Endothelial cell of umbilical vein (primary cell): ENCODE measurements around the gene NLRP6. TPM values are rescaled to one million over a fixed set of nuclear protein-coding genes. Genes with fewer than 3 reads are reported as not detected.

Experiments
- BruUV-seq: library from RNA; stranded (reverse); fragments of 400-500 nt; replicated peaks from 2 replicates; lab custom pipeline; 2021; lab: Mats Ljungman, UMichigan
- CTCF ChIA-PET: fragments of 300-600, 350-600 bp; sonication (Branson Sonifier 250); formaldehyde crosslinking; loops from one replicate; lab custom pipeline; 2021; ENCODE audit warnings: antibody characterized with exemption, inconsistent platforms; lab: Charles Lee
- POLR2A ChIA-PET: fragments of 300-600, 350-600 bp; sonication (Branson Sonifier 250); formaldehyde crosslinking; loops from one replicate; lab custom pipeline; 2021; ENCODE audit warnings: antibody characterized with exemption, inconsistent platforms; lab: Charles Lee
- DNase-seq: peaks from one replicate; pipeline ENCODE4 v3.0.0-alpha.2; 2011; ENCODE audit warnings: low read depth, low spot score
- FAIRE-seq: peaks from 2 replicates; lab custom pipeline; 2011; peaks lifted over from hg19 to GRCh38; lab: Jason Lieb, UNC
- H2AFZ ChIP-seq: 2 replicates; pipeline ENCODE4 v1.6.0; 2012; ENCODE audit warnings: low read depth, low read length, control low read depth, inconsistent platforms
- H3K27ac ChIP-seq: 2 replicates; pipeline ENCODE4 v1.5.1; 2011; ENCODE audit warnings: low read depth, mild to moderate bottlenecking, control low read depth, low read length, moderate library complexity; ENCODE audit not compliant: insufficient read depth
- H3K27me3 ChIP-seq, 2 experiments: 2 replicates each; pipeline versions ENCODE4 v1.6.0 to v1.6.1; 2011; ENCODE audit warnings: low read length in 2 of 2, mixed read lengths in 1 of 2; ENCODE audit not compliant: control insufficient read depth in 2 of 2, insufficient read depth in 2 of 2
- H3K36me3 ChIP-seq, 2 experiments: 2 replicates in 1 of 2; 3 replicates in 1 of 2; pipeline ENCODE4 v1.5.1; 2011; ENCODE audit warnings: low read length in 2 of 2, mild to moderate bottlenecking in 1 of 2, moderate library complexity in 1 of 2; ENCODE audit not compliant: control insufficient read depth in 2 of 2, insufficient read depth in 2 of 2; ENCODE audit errors: extremely low read depth in 1 of 2
- H3K4me1 ChIP-seq: 3 replicates; pipeline ENCODE4 v1.5.1; 2011; ENCODE audit warnings: mild to moderate bottlenecking, low read length; ENCODE audit not compliant: control insufficient read depth, insufficient read depth; ENCODE audit errors: extremely low read depth
- H3K4me2 ChIP-seq: 2 replicates; pipeline ENCODE4 v1.6.1; 2011; ENCODE audit warnings: low read length, control low read depth, mixed read lengths; ENCODE audit not compliant: insufficient read depth
- H3K4me3 ChIP-seq, 3 experiments: fragments of 200-600 bp in 1 of 3; sonication (generic), shearing (Covaris generic) in 1 of 3; replicated peaks in 1 of 3; 2 replicates each; pipeline ENCODE4 v1.5.1; 2011 to 2016; ENCODE audit warnings: control low read depth in 3 of 3, low read length in 3 of 3, mild to moderate bottlenecking in 2 of 3, inconsistent platforms in 1 of 3, low read depth in 1 of 3, moderate library complexity in 1 of 3; ENCODE audit not compliant: insufficient read depth in 1 of 3
- H3K79me2 ChIP-seq: 2 replicates; pipeline ENCODE4 v1.6.0; 2012; ENCODE audit warnings: low read length, inconsistent platforms; ENCODE audit not compliant: control insufficient read depth, insufficient read depth
- H3K9ac ChIP-seq: replicated peaks from 2 replicates; pipeline ENCODE3; 2011; ENCODE audit warnings: low read length, control low read depth; ENCODE audit not compliant: insufficient read depth; ENCODE audit errors: extremely low read depth
- H3K9me1 ChIP-seq: replicated peaks from 3 replicates; pipeline ENCODE4 v1.6.0; 2011; ENCODE audit warnings: mild to moderate bottlenecking, low read length; ENCODE audit not compliant: control insufficient read depth, insufficient read depth; ENCODE audit errors: extremely low read depth
- H3K9me3 ChIP-seq: replicated peaks from 2 replicates; pipeline ENCODE4 v1.5.1; 2012; ENCODE audit warnings: low read length, inconsistent platforms; ENCODE audit not compliant: control insufficient read depth, insufficient read depth
- H4K20me1 ChIP-seq: replicated peaks from 2 replicates; pipeline ENCODE3; 2011; ENCODE audit warnings: mild to moderate bottlenecking, low read length; ENCODE audit not compliant: control insufficient read depth, insufficient read depth; ENCODE audit errors: extremely low read depth
- CTCF ChIP-seq, 2 donors: IDR thresholded peaks; 1 replicate in 1 of 2; 2 replicates in 1 of 2; pipeline ENCODE4 v1.5.1; 2011; ENCODE audit warnings: low read length in 2 of 2, mild to moderate bottlenecking in 2 of 2, moderate library complexity in 2 of 2, control low read depth in 1 of 2, inconsistent platforms in 1 of 2, low read depth in 1 of 2; ENCODE audit not compliant: insufficient read depth in 1 of 2; ENCODE audit errors: extremely low read depth in 1 of 2
- EZH2 ChIP-seq: IDR thresholded peaks from 2 replicates; pipeline ENCODE4 v1.6.1; 2012; ENCODE audit warnings: borderline replicate concordance, low read depth, mild to moderate bottlenecking, moderate library complexity, low read length, inconsistent platforms; ENCODE audit not compliant: severe bottlenecking
- FOS ChIP-seq: IDR thresholded peaks from 2 replicates; pipeline ENCODE4 v1.6.1; 2011; ENCODE audit warnings: mild to moderate bottlenecking, low read length, moderate library complexity, borderline replicate concordance; ENCODE audit not compliant: insufficient read depth
- GATA2 ChIP-seq: IDR thresholded peaks from 2 replicates; pipeline ENCODE4 v1.7.0; 2011; ENCODE audit warnings: low read depth, mild to moderate bottlenecking, moderate library complexity, mixed read lengths, low read length; ENCODE audit not compliant: insufficient read length, insufficient read depth
- JUN ChIP-seq: IDR thresholded peaks from 2 replicates; pipeline ENCODE4 v1.6.1; 2011; ENCODE audit warnings: borderline replicate concordance, low read depth; ENCODE audit not compliant: insufficient read length, insufficient read depth
- MAX ChIP-seq: IDR thresholded peaks from 2 replicates; pipeline ENCODE4 v1.6.1; 2011; ENCODE audit not compliant: insufficient read depth, insufficient read length
- MYC ChIP-seq: IDR thresholded peaks from one replicate; pipeline ENCODE4 v1.6.1; 2011; ENCODE audit warnings: mild to moderate bottlenecking, low read depth, low read length
- POLR2A ChIP-seq: IDR thresholded peaks from 2 replicates; pipeline ENCODE4 v1.6.1; 2012; ENCODE audit warnings: low read depth, mild to moderate bottlenecking, control low read depth, low read length
- POLR2AphosphoS5 ChIP-seq: IDR thresholded peaks from 2 replicates; pipeline ENCODE4 v1.6.1; 2012; ENCODE audit warnings: low read depth, mild to moderate bottlenecking, control low read depth, low read length, moderate library complexity; ENCODE audit not compliant: insufficient read depth
- dilution Hi-C: fragments of 300-500 bp; cut with MboI; formaldehyde crosslinking; loops from one replicate; pipeline ENCODE4 v1.15.0; 2019; ENCODE audit warnings: low sequenced_read_pairs; ENCODE audit not compliant: extremely low pct_ligation_motif_present
- intact Hi-C: fragments of 100-400 bp; cut with micrococcal nuclease; formaldehyde crosslinking; loops from one replicate; pipeline ENCODE4 v1.10.0; 2022
- polyA plus RNA-seq, 4 experiments: library from polyadenylated mRNA; depleted of rRNA in 3 of 4; stranded (reverse) in 3 of 4; unstranded in 1 of 4; fragments of >200 nt; gene quantifications; 2 replicates each; pipeline versions ENCODE4 v1.2.1 to v1.2.3, GENCODE V29; 2011 to 2012; ENCODE audit warnings: missing spikeins in 1 of 4
- total RNA-seq: library from RNA; stranded (reverse); gene quantifications from 2 replicates; pipeline ENCODE4 v1.2.3, GENCODE V29; 2021

The NLRP6 gene
- total and polyA plus RNA-seq, 2 donors (not counting 3 experiments of a cell fraction or from before 2014, with no cell fraction given) = not detected

- dilution Hi-C loops = no loop called here
Observed at GRCh38 chr11:244376-244775, 33.8 kb upstream of the NLRP6 start.

More at GRCh38 chr11:244376-244775, 33.8 kb upstream of the NLRP6 start:
- Histone ChIP-seq H3K9me3 (no peaks in the 10 kb centered on the region), H3K27me3 (no peaks in the 10 kb centered on the region), H4K20me1 (no peaks in the 10 kb centered on the region), H3K36me3 (peaks cover 20 to 35% of the 10 kb centered on the region in 2 experiments), H3K9me1 (no peaks in the 10 kb centered on the region), H3K4me3 (no peak overlapping the region), H3K4me1 (no peaks in the 10 kb centered on the region), H3K79me2 (peaks cover 23% of the 10 kb centered on the region), H3K4me2 (no peak overlapping the region), H3K9ac (no peak overlapping the region), H2AFZ (no peak overlapping the region), H3K27ac (no peak overlapping the region)
- FAIRE-seq (no peak), DNase-seq (no peak)
- POLR2A ChIA-PET = no interaction called here
- CTCF ChIA-PET = no interaction called here
- TF ChIP-seq POLR2AphosphoS5 (no peak), FOS (no peak), MAX (no peak), CTCF (IDR thresholded peaks at IDR 0.05; ENCODE audit: extremely low read depth in 1 of 2, insufficient read depth in 1 of 2, low read depth in 1 of 2, low read length in 2 of 2) (no peak), MYC (no peak), JUN (no peak), EZH2 (no peak), POLR2A (no peak), GATA2 (no peak)
- BruUV-seq = no TSS peak
- intact Hi-C loops = no loop called here
